Measurements from ENCODE around the gene KIF4A.

Gene KIF4A

GRCh38 chrX:70444326-70444945, 154.5 kb downstream of the KIF4A start, which contains the start of gene DLG3:
DLG3 (plus strand) TSS chrX:70444835; CDS start chrX:70445202, 367 bp downstream.
- no peak for DNase-seq

DNA sequence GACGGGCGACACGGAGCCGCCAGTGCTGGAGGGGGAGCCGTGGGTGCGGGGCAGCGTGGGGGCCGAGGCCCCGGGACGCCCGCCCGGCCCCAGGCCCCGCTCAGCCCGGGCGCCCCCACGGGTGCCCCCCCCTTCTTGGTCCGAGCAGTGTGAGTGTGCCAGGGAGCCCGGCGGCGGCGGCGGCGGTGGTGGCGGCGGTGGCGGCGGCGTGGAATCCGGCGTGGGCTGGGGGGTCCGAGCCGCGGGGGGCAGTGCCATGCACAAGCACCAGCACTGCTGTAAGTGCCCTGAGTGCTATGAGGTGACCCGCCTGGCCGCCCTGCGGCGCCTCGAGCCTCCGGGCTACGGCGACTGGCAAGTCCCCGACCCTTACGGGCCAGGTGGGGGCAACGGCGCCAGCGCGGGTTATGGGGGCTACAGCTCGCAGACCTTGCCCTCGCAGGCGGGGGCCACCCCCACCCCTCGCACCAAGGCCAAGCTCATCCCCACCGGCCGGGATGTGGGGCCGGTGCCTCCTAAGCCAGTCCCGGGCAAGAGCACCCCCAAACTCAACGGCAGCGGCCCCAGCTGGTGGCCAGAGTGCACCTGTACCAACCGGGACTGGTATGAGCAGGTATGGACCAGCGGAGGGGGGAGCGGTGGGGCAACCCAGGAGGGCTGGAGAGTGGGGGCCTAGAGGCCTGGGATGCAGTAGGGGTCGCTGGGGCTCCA, 155.2 kb downstream of the KIF4A start:
- no peak for DNase-seq

- no peak for DNase-seq
Measured at GRCh38 chrX:70445951-70446350, 156.0 kb downstream of the KIF4A start.

DNA sequence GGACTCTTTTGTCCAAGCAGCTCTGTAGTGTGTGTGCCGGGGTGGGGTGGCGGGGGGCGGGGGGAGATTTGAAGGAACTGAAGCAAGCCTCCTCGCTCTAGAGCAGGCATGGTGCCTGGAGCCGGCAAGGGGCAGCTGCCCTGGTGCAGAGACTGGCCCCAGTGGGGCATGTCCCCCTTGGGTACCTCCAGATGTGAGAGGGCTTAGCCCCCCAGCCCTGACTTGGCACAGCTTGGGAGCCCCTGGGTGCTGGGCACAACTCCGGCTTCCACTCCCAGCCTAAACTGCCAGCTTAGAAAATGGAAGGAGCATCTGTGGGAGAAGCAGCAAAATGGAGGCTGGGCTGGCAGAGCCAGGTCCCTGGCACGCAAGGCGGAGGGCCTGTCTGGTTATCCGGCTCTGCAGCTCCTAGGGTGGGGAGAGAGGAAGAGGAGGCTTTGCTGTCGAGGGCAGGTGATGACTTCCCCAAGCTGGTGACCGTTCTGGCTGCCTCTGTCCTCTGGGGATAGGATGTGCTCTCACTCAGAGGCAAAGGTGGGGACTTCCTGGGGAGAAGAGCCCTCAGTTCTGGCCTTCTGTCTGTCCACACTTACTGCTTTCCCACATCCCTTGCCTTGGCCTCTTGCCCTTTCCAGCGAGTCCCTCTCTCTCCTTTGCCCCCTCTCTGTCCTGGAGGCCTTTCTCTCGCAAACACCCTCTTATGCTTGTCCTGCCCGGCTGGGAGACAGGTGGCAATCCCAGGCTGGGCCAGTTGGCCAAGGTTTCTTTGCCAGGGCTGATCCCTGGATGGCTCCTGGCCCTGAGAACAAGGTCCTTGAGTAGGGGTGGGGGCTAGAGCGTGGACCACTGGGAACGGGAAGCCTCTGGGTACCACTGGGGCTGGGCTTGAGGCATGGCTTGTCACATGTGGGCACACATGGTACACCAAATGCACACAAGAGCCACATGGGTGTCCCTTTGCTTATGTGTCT, 156.8 kb downstream of the KIF4A start:
- DNase-seq = no peak

DNA sequence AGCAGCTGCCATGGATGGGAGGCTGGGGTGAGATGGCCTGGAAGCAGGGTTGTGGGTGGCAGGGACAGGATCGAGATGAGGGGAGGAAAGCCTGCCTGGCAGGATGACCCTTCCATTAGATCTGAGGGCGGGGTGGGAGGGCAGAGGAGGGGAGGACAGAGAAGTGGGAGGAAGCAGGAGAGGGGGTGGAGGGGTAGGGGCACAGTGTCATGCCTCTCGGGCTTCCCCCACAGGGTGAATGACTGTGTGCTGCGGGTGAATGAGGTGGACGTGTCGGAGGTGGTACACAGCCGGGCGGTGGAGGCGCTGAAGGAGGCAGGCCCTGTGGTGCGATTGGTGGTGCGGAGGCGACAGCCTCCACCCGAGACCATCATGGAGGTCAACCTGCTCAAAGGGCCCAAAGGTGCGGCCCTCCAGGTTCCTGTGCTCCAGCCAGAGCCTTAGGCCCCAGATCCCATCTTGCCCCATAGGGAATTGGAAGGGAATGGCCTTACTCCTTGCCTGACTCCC, 159.6 kb downstream of the KIF4A start:
- no peak for DNase-seq

GRCh38 chrX:70452143-70452733, 162.3 kb downstream of the KIF4A start:
- DNase-seq = peak; percentile 37

GRCh38 chrX:70453024-70453618, 163.2 kb downstream of the KIF4A start:
- no peak for DNase-seq

- DNase-seq = peak; percentile 42
Measured at GRCh38 chrX:70454441-70455365, 164.8 kb downstream of the KIF4A start.

DNA sequence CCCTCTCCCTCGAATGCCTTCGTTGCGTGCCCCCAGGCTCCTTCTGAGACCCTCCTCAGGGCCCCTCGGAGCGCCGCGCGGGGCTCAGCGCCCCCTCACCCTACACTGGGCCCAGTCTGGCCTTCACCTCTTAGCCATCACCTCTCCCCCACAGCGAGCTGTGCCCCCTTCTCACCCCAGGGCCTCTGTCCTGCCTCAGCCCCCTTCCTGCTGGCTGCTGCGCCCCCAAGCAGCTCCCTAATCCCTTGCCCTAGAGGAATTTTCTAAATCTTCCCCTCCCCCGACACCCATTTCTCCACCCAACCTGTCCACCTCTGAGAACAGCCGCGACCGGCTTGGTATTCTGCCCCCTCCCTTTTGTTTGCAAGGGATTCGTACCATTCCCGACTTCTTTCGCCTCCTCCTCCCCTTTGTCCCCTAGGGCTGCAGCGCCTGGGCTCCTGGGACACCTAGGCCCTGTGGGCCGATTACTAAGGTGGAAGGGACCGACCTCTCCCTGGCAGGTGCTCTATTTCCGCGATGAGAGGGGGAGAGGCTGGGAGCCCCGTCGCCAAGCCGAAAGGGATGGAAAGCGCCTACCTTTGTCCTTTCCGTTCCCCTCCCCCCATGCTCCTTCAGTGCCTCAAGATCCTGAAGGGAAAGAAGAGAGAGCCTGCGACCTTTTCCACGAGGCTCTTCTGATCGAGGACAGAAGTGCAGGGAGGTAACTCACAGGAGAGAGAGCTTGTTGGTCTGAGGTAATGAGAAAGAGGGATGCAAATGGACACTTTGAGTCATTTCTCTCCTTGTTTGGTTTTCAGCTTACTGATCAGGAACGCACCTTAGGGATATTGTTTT, 165.7 kb downstream of the KIF4A start:
- no peak for DNase-seq

DNA sequence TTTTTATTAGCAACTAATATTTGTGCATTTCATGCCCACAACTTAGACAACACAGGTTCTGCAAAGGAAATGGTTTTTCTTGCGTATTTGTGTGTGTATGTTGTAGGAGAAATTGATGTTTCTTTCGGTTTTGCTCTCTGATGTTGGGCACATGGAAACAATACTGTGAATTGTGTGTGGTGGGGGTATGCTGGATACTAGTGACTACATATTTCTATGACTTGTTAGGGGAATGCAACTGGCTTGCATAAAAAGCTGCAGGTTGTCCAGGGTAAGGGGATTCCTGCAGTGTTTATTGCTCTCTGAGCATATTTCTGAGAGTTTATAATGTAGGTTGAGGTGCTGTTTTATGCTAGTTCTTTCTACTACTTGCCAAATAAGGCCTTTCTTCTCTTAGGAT, 166.4 kb downstream of the KIF4A start:
- DNase-seq = no peak

DNA sequence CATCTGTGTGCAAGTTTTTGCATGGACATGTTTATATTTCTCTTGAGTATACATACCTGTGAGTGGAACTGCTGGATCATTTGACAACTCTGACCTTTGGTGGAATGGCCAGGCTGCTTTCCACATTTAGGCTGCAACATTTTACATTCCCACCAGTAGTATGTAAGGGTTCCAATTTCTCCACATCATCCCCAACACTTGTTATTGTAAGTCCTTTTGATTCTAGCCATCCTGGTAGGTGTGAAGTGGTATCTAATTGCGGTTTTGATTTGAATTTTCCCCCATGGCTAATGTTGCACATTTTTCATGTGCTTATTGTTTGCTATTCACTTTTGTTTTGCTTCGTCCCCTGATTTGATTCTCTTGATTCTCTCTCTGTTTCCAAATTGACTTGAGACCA, 171.1 kb downstream of the KIF4A start:
- no peak for DNase-seq

DNA sequence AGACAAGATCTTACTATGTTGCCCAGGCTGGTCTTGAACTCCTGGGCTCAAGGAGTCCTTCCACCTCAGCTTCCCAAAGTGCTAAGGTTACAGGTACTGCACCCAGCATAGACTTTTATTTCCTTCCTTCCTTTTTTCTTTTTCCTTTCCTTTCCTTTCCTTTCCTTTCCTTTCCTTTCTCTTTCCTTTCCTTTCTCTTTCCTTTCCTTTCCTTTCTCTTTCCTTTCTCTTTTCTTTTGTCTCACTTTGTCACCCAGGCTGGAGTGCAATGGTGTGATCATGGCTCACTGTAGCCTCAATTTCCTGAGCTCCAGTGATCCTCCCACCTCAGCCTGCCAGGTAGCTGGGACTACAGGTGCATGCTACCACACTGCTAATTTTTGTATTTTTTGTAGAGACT, 174.1 kb downstream of the KIF4A start:
- DNase-seq = no peak

GRCh38 chrX:70466968-70467367, 177.1 kb downstream of the KIF4A start:
- DNase-seq = no peak

- no peak for DNase-seq
Measured at GRCh38 chrX:70468709-70469108, 178.8 kb downstream of the KIF4A start.

All from suppressor macrophage treated with lipopolysaccharide for 4 hours (primary cell).